ENCODE data around the gene ROPN1L.

ROPN1L gene

GRCh38 chr5:10460252-10460906 is 18.7 kb downstream of the ROPN1L start:
- no peak overlapping the region for H3K9ac ChIP-seq (ENCODE audit: low read depth, low read length, poor library complexity, severe bottlenecking)
- no peak overlapping the region for H3K4me2 ChIP-seq (ENCODE audit: low read depth, low read length, poor library complexity, severe bottlenecking)
- no peaks in the 10 kb centered on the region for H3K4me1 ChIP-seq (ENCODE audit: insufficient read depth, low read length, poor library complexity, severe bottlenecking)
- TF ChIP-seq CTCF (conservative IDR thresholded peaks at IDR 0.05; ENCODE audit: low read length) (no peak), EZH2phosphoT487 (IDR thresholded peaks at IDR 0.05; ENCODE audit: borderline replicate concordance) (no peak)
- H3K27me3 ChIP-seq (ENCODE audit: insufficient read depth, low read length, poor library complexity, severe bottlenecking), result no peaks in the 10 kb centered on the region
- H4K20me1 ChIP-seq (ENCODE audit: insufficient read depth, low read length, poor library complexity, severe bottlenecking), result no peaks in the 10 kb centered on the region
- no peaks in the 10 kb centered on the region for H3F3A ChIP-seq (ENCODE audit: low read depth)
- H3K9me3 ChIP-seq (ENCODE audit: insufficient read depth, low read depth, low read length), result no peaks in the 10 kb centered on the region
- no peaks in the 10 kb centered on the region for H3K79me2 ChIP-seq (ENCODE audit: insufficient read depth, low read length)
- H3K9me2 ChIP-seq (replicated peaks; ENCODE audit: low read depth, low read length), result no peaks in the 10 kb centered on the region
- H3K4me3 ChIP-seq (ENCODE audit: low read length, poor library complexity, severe bottlenecking), result no peak overlapping the region
- no peaks in the 10 kb centered on the region for H3K36me3 ChIP-seq (ENCODE audit: insufficient read depth, low read length)
- H2AFZ ChIP-seq (ENCODE audit: low read length), result no peak overlapping the region

- no peak overlapping the region for H3K4me2 ChIP-seq (ENCODE audit: low read depth, low read length, poor library complexity, severe bottlenecking)
- no peak overlapping the region for H3K9ac ChIP-seq (ENCODE audit: low read depth, low read length, poor library complexity, severe bottlenecking)
- TF ChIP-seq CTCF (conservative IDR thresholded peaks at IDR 0.05; ENCODE audit: low read length), result no peak
- TF ChIP-seq EZH2phosphoT487 (IDR thresholded peaks at IDR 0.05; ENCODE audit: borderline replicate concordance), result no peak
- no peaks in the 10 kb centered on the region for H3K4me1 ChIP-seq (ENCODE audit: insufficient read depth, low read length, poor library complexity, severe bottlenecking)
- no peaks in the 10 kb centered on the region for H3F3A ChIP-seq (ENCODE audit: low read depth)
- no peaks in the 10 kb centered on the region for H4K20me1 ChIP-seq (ENCODE audit: insufficient read depth, low read length, poor library complexity, severe bottlenecking)
- H3K36me3 ChIP-seq (ENCODE audit: insufficient read depth, low read length), result no peaks in the 10 kb centered on the region
- no peaks in the 10 kb centered on the region for H3K9me2 ChIP-seq (replicated peaks; ENCODE audit: low read depth, low read length)
- H3K9me3 ChIP-seq (ENCODE audit: insufficient read depth, low read depth, low read length), result no peaks in the 10 kb centered on the region
- H3K27me3 ChIP-seq (ENCODE audit: insufficient read depth, low read length, poor library complexity, severe bottlenecking), result no peaks in the 10 kb centered on the region
- H3K4me3 ChIP-seq (ENCODE audit: low read length, poor library complexity, severe bottlenecking), result no peak overlapping the region
- H3K79me2 ChIP-seq (ENCODE audit: insufficient read depth, low read length), result no peaks in the 10 kb centered on the region
- no peak overlapping the region for H2AFZ ChIP-seq (ENCODE audit: low read length)
Observed at GRCh38 chr5:10461041-10461440, 19.4 kb downstream of the ROPN1L start.

- H3K9me2 ChIP-seq (replicated peaks; ENCODE audit: low read depth, low read length), result no peaks in the 10 kb centered on the region
- H3K4me3 ChIP-seq (ENCODE audit: low read length, poor library complexity, severe bottlenecking), result no peak overlapping the region
- no peaks in the 10 kb centered on the region for H3K79me2 ChIP-seq (ENCODE audit: insufficient read depth, low read length)
- no peaks in the 10 kb centered on the region for H3K36me3 ChIP-seq (ENCODE audit: insufficient read depth, low read length)
- peaks cover 4% of the 10 kb centered on the region for H3K4me1 ChIP-seq (ENCODE audit: insufficient read depth, low read length, poor library complexity, severe bottlenecking)
- H4K20me1 ChIP-seq (ENCODE audit: insufficient read depth, low read length, poor library complexity, severe bottlenecking), result no peaks in the 10 kb centered on the region
- H3K9me3 ChIP-seq (ENCODE audit: insufficient read depth, low read depth, low read length), result no peaks in the 10 kb centered on the region
- TF ChIP-seq CTCF (conservative IDR thresholded peaks at IDR 0.05; ENCODE audit: low read length) (no peak), EZH2phosphoT487 (IDR thresholded peaks at IDR 0.05; ENCODE audit: borderline replicate concordance) (no peak)
- no peak overlapping the region for H3K4me2 ChIP-seq (ENCODE audit: low read depth, low read length, poor library complexity, severe bottlenecking)
- H2AFZ ChIP-seq (ENCODE audit: low read length), result no peak overlapping the region
- no peaks in the 10 kb centered on the region for H3F3A ChIP-seq (ENCODE audit: low read depth)
- no peak overlapping the region for H3K9ac ChIP-seq (ENCODE audit: low read depth, low read length, poor library complexity, severe bottlenecking)
- no peaks in the 10 kb centered on the region for H3K27me3 ChIP-seq (ENCODE audit: insufficient read depth, low read length, poor library complexity, severe bottlenecking)
Observed at GRCh38 chr5:10461904-10462555, 20.4 kb downstream of the ROPN1L start.
